ENCODE results near the gene MYH10.

The MYH10 gene

DNA sequence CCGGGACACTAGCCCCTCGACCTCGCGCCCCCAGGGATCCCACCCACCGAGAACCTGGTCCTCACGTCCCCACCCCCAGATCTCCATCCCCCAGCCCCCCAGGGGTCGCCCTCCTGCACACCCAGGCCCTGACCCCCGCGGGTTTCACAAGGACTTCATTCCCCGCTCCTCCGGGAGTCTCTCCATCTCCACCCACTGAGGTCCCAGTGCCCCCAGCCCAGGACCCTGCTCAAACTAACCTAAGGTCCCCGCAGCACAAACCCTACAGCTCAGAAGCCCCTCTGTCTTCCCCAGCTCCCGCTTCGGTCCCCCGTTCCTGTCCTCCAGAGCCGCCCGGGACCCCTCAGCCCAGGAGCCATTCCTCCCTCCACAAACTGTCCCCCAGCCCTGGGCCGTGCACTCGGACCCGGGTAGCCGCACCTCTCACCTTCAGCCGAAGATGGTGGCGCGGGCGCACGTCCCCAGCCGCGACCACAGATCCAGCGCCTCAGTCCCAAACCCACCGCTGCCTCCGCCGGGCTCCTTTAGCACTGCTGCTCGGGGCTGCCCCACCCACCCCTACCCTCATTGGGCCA is at the start of gene MYH10:
TSS of gene MYH10 (minus strand) at position 499 of the 575 bp plus-strand sequence. CDS start 7,479 bp downstream, outside the sequence.
- WGBS (ENCODE audit: insufficient coverage, insufficient read length): no CpG with 5 or more reads among the region's 33 CpGs
- DNase-seq (ENCODE audit: low read depth, low spot score): no peak
- Histone ChIP-seq H3K4me1 (ENCODE audit: control insufficient read depth, insufficient read depth, low read length) (peaks cover 3% of the 10 kb centered on the region; the same call in 1 of the 2 replicates), H3K9me3 (ENCODE audit: control insufficient read depth, insufficient read depth, low read length) (no peaks in the 10 kb centered on the region), H3K27me3 (ENCODE audit: control insufficient read depth, insufficient read depth, low read length) (no peaks in the 10 kb centered on the region), H3K36me3 (ENCODE audit: control insufficient read depth, insufficient read depth, low read length) (no peaks in the 10 kb centered on the region), H3K4me3 (ENCODE audit: low read length) (peak within 1 kb of the TSS; percentile 94), H3K27ac (ENCODE audit: low read length) (no peak within 1 kb of the TSS)

DNA sequence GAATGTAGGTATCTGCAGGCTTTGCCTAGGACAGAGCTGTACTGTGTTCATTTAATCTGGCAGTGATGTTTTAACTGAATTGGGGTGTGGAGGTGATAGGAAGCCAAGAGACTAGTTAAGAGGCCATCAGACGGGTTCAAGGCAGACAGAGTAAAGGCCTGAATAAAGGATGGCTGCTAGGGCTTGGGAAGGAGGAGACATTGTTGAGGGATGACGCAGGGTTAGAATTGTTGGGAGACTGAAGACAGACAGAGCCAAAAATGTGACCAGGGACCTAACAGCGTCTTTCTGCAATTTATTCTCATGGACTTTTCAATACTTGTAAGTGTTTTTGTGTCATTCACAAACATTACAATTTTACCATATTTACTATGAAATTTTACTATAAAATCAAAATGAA is 48.6 kb upstream of the MYH10 start:
- Histone ChIP-seq H3K36me3 (ENCODE audit: control insufficient read depth, insufficient read depth, low read length) (no peaks in the 10 kb centered on the region), H3K4me1 (ENCODE audit: control insufficient read depth, insufficient read depth, low read length) (peaks cover 5% of the 10 kb centered on the region; the same call in 1 of the 2 replicates), H3K4me3 (ENCODE audit: low read length) (no peak overlapping the region), H3K9me3 (ENCODE audit: control insufficient read depth, insufficient read depth, low read length) (no peaks in the 10 kb centered on the region), H3K27me3 (ENCODE audit: control insufficient read depth, insufficient read depth, low read length) (no peaks in the 10 kb centered on the region), H3K27ac (ENCODE audit: low read length) (no peak overlapping the region)
- no peak for DNase-seq (ENCODE audit: low read depth, low spot score)
- no CpG with 5 or more reads among the region's 3 CpGs for WGBS (ENCODE audit: insufficient coverage, insufficient read length)

DNA sequence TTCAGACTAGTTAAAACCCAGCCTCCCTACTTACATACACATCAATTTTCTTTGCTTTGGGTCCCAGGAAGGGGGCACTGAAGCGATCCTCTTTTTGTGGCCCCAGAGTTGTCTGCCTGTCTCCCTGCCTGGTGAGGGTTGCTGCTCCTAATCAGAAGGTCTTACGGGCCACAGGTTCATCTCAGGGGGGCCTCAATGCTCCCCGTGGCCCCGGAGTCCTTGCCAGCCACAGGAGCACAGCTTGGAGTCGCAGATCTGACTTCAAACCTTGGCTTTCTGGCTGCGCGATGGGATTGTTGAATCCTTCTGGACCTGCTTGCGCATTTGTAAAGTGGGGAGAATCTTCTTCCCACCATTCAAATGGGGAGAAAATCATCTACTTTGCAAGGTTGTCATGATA is 44.8 kb upstream of the MYH10 start:
- Histone ChIP-seq H3K4me1 (ENCODE audit: control insufficient read depth, insufficient read depth, low read length) (peaks cover 7% of the 10 kb centered on the region; the same call in 1 of the 2 replicates), H3K36me3 (ENCODE audit: control insufficient read depth, insufficient read depth, low read length) (no peaks in the 10 kb centered on the region), H3K4me3 (ENCODE audit: low read length) (no peak overlapping the region), H3K9me3 (ENCODE audit: control insufficient read depth, insufficient read depth, low read length) (no peaks in the 10 kb centered on the region), H3K27me3 (ENCODE audit: control insufficient read depth, insufficient read depth, low read length) (no peaks in the 10 kb centered on the region), H3K27ac (ENCODE audit: low read length) (no peak overlapping the region)
- DNase-seq (ENCODE audit: low read depth, low spot score): no peak
- no CpG with 5 or more reads among the region's 8 CpGs for WGBS (ENCODE audit: insufficient coverage, insufficient read length)

DNA sequence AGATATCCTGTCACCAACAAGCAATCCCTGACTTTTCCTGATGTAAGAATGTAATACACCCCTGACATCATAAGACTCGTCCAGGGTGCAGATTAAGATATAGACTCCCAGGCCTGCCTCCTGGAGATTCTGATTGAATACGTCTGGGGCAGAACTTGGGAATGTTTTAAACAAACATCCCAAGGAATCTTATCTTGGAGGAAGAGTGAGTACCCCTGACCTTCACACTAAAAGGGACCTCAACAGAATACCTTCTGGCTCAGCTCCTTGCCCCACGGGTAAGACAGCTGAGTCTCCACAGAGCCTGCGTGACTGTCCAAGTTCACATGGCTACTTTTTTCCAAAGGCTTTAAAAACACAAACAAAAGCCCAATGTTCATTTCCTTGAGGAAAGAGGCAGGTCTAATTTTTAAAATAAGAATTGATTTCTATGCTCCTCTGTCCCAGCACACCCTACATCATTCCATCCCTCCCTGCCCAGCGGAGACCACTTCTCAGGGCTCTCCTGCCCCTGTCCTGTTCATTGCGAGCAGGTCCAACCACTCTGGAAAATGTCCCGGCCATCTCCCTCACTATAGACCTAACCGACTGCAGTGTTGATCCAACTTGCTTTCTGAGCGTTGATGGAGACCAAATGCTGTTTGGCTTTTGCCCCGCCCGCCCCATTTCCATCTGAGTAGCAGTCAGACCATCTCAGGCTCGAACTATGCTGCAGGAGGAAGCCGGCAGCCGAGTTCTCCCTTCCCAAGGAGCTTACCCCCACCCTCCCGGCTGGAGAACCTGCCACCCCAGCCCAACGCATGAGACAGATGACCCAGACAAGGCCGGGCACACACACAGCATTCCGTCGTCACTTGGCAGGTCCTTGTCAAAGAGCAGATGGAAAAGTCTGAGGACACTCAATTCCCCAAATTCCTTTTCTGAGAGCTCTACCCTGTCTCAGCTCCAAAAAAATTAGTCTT is 44.1 kb upstream of the MYH10 start:
- DNase-seq (ENCODE audit: low read depth, low spot score): no peak
- H3K27ac ChIP-seq (ENCODE audit: low read length): no peak overlapping the region
- no peaks in the 10 kb centered on the region for H3K27me3 ChIP-seq (ENCODE audit: control insufficient read depth, insufficient read depth, low read length)
- H3K4me1 ChIP-seq (ENCODE audit: control insufficient read depth, insufficient read depth, low read length): peaks cover 7% of the 10 kb centered on the region; the same call in 1 of the 2 replicates
- no peaks in the 10 kb centered on the region for H3K36me3 ChIP-seq (ENCODE audit: control insufficient read depth, insufficient read depth, low read length)
- no peaks in the 10 kb centered on the region for H3K9me3 ChIP-seq (ENCODE audit: control insufficient read depth, insufficient read depth, low read length)
- WGBS (ENCODE audit: insufficient coverage, insufficient read length): no CpG with 5 or more reads among the region's 19 CpGs
- H3K4me3 ChIP-seq (ENCODE audit: low read length): no peak overlapping the region

DNA sequence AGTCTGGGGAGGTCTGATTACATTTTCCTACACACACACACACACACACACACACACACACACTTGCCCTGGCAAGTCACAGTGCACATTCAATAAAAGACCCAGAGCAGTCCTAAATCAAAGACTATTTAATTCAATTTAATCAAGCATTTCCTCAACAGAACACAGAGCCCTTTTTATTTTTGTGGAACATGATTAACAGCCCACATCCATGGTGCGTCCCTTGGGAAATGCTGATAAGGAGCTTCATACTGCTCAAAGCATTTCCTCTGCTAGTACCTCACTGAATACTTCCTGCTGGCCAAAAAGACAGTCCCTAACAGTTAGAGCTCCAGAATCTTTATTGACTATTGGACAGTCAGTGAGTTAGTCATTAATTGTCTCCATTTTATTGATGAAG is 43.1 kb upstream of the MYH10 start:
- DNase-seq (ENCODE audit: low read depth, low spot score): no peak
- WGBS (ENCODE audit: insufficient coverage, insufficient read length): no CpG with 5 or more reads among the region's 1 CpG
- H3K27ac ChIP-seq (ENCODE audit: low read length): no peak overlapping the region
- no peak overlapping the region for H3K4me3 ChIP-seq (ENCODE audit: low read length)
- H3K9me3 ChIP-seq (ENCODE audit: control insufficient read depth, insufficient read depth, low read length): no peaks in the 10 kb centered on the region
- H3K4me1 ChIP-seq (ENCODE audit: control insufficient read depth, insufficient read depth, low read length): peaks cover 7% of the 10 kb centered on the region; the same call in 1 of the 2 replicates
- H3K27me3 ChIP-seq (ENCODE audit: control insufficient read depth, insufficient read depth, low read length): no peaks in the 10 kb centered on the region
- H3K36me3 ChIP-seq (ENCODE audit: control insufficient read depth, insufficient read depth, low read length): no peaks in the 10 kb centered on the region

DNA sequence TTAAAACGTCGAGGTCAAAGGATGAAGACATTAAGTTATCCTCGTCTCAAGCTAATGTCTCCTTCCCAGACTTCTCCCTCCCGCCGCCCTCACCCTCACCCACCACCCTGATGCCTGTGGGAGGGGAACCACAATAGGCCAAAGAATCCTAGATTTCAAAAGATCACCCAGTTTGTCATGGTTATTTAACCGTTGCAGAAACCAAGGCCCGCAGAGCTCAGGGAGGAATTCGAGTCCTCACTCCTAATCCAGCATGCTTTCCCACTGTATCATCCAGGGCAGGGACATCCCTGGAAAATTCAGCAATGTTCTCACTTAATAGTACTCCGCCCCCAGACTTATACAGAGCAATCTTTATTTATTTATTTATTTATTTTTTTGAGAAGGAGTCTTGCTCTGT is 41.8 kb upstream of the MYH10 start:
- no peaks in the 10 kb centered on the region for H3K36me3 ChIP-seq (ENCODE audit: control insufficient read depth, insufficient read depth, low read length)
- H3K27ac ChIP-seq (ENCODE audit: low read length): no peak overlapping the region
- no peak for DNase-seq (ENCODE audit: low read depth, low spot score)
- H3K9me3 ChIP-seq (ENCODE audit: control insufficient read depth, insufficient read depth, low read length): no peaks in the 10 kb centered on the region
- H3K4me3 ChIP-seq (ENCODE audit: low read length): no peak overlapping the region
- H3K4me1 ChIP-seq (ENCODE audit: control insufficient read depth, insufficient read depth, low read length): peaks cover 7% of the 10 kb centered on the region; the same call in 1 of the 2 replicates
- no peaks in the 10 kb centered on the region for H3K27me3 ChIP-seq (ENCODE audit: control insufficient read depth, insufficient read depth, low read length)
- WGBS (ENCODE audit: insufficient coverage, insufficient read length): no CpG with 5 or more reads among the region's 9 CpGs

DNA sequence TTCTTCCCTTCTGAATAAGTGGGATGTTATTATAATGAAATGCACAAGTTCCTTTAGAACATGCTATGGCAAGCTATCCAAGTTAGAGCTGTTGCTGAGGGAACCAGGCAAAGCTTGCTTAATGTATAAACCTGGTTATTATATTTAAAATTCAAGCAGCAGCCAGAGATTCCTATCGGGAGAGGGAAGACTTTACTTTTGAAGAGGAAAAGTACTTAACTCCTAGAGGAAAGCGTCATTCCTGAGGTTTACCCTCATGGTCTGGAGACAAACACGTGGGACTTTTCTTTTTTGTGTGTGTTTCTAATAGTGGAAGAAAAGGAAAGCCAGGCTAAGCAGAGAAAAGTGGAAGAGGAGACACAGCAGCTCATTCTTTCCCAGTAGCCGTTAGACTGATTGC is 39.9 kb upstream of the MYH10 start:
- Histone ChIP-seq H3K27ac (ENCODE audit: low read length) (no peak overlapping the region), H3K9me3 (ENCODE audit: control insufficient read depth, insufficient read depth, low read length) (no peaks in the 10 kb centered on the region), H3K27me3 (ENCODE audit: control insufficient read depth, insufficient read depth, low read length) (no peaks in the 10 kb centered on the region), H3K36me3 (ENCODE audit: control insufficient read depth, insufficient read depth, low read length) (no peaks in the 10 kb centered on the region), H3K4me3 (ENCODE audit: low read length) (no peak overlapping the region), H3K4me1 (ENCODE audit: control insufficient read depth, insufficient read depth, low read length) (peaks cover 5% of the 10 kb centered on the region; the same call in 1 of the 2 replicates)
- DNase-seq (ENCODE audit: low read depth, low spot score): no peak
- no CpG with 5 or more reads among the region's 4 CpGs for WGBS (ENCODE audit: insufficient coverage, insufficient read length)

DNA sequence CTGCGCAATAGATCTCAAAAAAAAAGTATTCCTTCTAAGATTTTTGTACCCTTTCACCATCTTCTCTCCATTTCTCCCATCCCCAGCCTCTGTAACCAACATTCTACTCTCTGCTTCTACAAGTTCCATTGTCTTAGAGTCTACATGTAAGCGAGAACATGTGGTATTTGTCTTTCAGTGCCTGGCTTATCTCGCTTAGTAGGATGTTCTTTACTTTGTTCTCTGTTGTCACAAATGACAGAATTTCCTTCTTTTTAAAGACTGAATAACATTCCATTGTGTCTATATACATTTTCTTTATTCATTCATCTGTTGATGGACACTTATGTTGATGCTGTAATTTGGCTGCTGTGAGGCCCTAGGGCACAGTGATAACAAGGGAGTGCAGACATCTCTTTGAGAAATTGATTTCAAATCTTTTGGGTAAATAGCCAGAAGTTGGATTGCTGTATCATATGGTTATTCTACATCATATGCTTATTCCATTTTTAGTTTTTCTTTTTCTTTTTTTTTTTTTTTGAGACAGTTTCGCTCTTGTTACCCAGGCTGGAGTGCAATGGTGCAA is 37.7 kb upstream of the MYH10 start:
- no peaks in the 10 kb centered on the region for H3K27me3 ChIP-seq (ENCODE audit: control insufficient read depth, insufficient read depth, low read length)
- H3K27ac ChIP-seq (ENCODE audit: low read length): no peak overlapping the region
- no peaks in the 10 kb centered on the region for H3K4me1 ChIP-seq (ENCODE audit: control insufficient read depth, insufficient read depth, low read length)
- DNase-seq (ENCODE audit: low read depth, low spot score): no peak
- H3K36me3 ChIP-seq (ENCODE audit: control insufficient read depth, insufficient read depth, low read length): no peaks in the 10 kb centered on the region
- no peak overlapping the region for H3K4me3 ChIP-seq (ENCODE audit: low read length)
- no peaks in the 10 kb centered on the region for H3K9me3 ChIP-seq (ENCODE audit: control insufficient read depth, insufficient read depth, low read length)
- WGBS (ENCODE audit: insufficient coverage, insufficient read length): no CpG with 5 or more reads among the region's 4 CpGs

DNA sequence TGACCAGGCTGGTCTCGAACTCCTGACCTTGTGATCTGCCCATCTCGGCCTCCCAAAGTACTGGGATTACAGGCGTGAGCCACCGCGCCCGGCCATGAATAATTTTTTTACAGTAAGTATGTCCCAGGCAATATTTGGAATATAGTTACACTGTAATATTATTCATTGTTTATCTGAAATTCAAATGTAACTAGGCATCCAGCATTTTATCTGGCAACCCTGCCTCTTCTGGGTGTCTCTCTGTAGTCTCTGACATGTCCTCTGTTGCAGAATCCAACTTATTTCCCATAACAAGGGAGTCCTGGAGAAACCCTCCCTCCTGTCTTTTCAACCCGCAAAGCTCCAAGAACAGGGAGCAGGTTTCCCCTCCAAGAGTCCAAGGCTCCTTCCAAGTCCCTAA is 36.9 kb upstream of the MYH10 start:
- DNase-seq (ENCODE audit: low read depth, low spot score): no peak
- Histone ChIP-seq H3K4me3 (ENCODE audit: low read length) (no peak overlapping the region), H3K9me3 (ENCODE audit: control insufficient read depth, insufficient read depth, low read length) (no peaks in the 10 kb centered on the region), H3K27me3 (ENCODE audit: control insufficient read depth, insufficient read depth, low read length) (no peaks in the 10 kb centered on the region), H3K27ac (ENCODE audit: low read length) (no peak overlapping the region), H3K36me3 (ENCODE audit: control insufficient read depth, insufficient read depth, low read length) (no peaks in the 10 kb centered on the region), H3K4me1 (ENCODE audit: control insufficient read depth, insufficient read depth, low read length) (no peaks in the 10 kb centered on the region)
- WGBS (ENCODE audit: insufficient coverage, insufficient read length): no CpG with 5 or more reads among the region's 7 CpGs

DNA sequence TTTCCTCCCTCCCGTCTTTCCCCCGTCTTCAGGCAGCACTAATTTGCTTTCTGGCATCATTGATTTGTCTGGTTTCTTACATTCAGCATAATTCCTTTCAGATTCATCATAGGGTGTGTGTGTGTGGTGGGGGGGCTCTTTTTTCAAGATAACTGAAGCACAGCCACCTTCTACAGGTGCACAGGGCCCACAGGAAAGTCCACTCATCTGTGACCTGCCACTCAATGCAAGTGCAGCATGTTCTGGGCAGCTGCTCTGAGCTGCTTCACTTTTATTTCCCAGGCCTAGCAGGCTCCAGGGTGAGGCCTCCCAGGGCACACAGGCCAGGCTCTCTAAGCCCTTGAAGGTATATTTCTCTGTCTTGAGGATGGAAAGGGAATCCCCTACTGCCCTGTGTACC is 35.2 kb upstream of the MYH10 start:
- Histone ChIP-seq H3K27me3 (ENCODE audit: control insufficient read depth, insufficient read depth, low read length) (no peaks in the 10 kb centered on the region), H3K36me3 (ENCODE audit: control insufficient read depth, insufficient read depth, low read length) (no peaks in the 10 kb centered on the region), H3K4me3 (ENCODE audit: low read length) (no peak overlapping the region), H3K9me3 (ENCODE audit: control insufficient read depth, insufficient read depth, low read length) (no peaks in the 10 kb centered on the region), H3K4me1 (ENCODE audit: control insufficient read depth, insufficient read depth, low read length) (no peaks in the 10 kb centered on the region), H3K27ac (ENCODE audit: low read length) (no peak overlapping the region)
- no CpG with 5 or more reads among the region's 2 CpGs for WGBS (ENCODE audit: insufficient coverage, insufficient read length)
- DNase-seq (ENCODE audit: low read depth, low spot score): no peak
